Activated B cell treated with CpG ODN at 0.5 μM for 24 hours (primary cell): ENCODE results near the gene AGK. TPM values are rescaled to one million over a fixed set of nuclear protein-coding genes. Genes with fewer than 3 reads are reported as not detected.

Experiments
- ATAC-seq: fragments of 200-7000 bp; cut with Tn5 transposase; one replicate; pipeline ENCODE4 v1.10.0; 2021; ENCODE audit warnings: low read depth, mild to moderate bottlenecking, moderate library complexity
- CTCF ChIA-PET: fragments of 350-600 bp; sonication (Branson Sonifier 250); formaldehyde crosslinking; loops from one replicate; lab custom pipeline; 2021; ENCODE audit warnings: antibody characterized with exemption; lab: Charles Lee
- POLR2A ChIA-PET: fragments of 350-600 bp; sonication (Branson Sonifier 250); formaldehyde crosslinking; loops from one replicate; lab custom pipeline; 2021; ENCODE audit warnings: antibody characterized with exemption; lab: Charles Lee
- DNase-seq: peaks from one replicate; pipeline ENCODE4 v3.0.0; 2022
- H3K27ac Mint-ChIP-seq: one replicate; pipeline ENCODE4 v1.8.0; 2020; ENCODE audit warnings: mixed read lengths
- H3K27me3 Mint-ChIP-seq: one replicate; pipeline ENCODE4 v1.8.0; 2021; ENCODE audit warnings: mixed read lengths
- H3K36me3 Mint-ChIP-seq: one replicate; pipeline ENCODE4 v1.8.0; 2021; ENCODE audit warnings: low read depth, mixed read lengths
- H3K4me1 Mint-ChIP-seq: one replicate; pipeline ENCODE4 v1.8.0; 2021; ENCODE audit warnings: mixed read lengths
- H3K4me3 Mint-ChIP-seq: one replicate; pipeline ENCODE4 v1.8.0; 2020; ENCODE audit warnings: mild to moderate bottlenecking, mixed read lengths
- H3K9me3 Mint-ChIP-seq: one replicate; pipeline ENCODE4 v1.8.0; 2020; ENCODE audit warnings: mixed read lengths
- intact Hi-C: fragments of 100-400 bp; cut with micrococcal nuclease; formaldehyde crosslinking; loops from one replicate; pipeline ENCODE4 v1.15.1; 2024
- total RNA-seq: library from RNA; stranded (reverse); gene quantifications from 2 replicates; pipeline ENCODE4 v1.2.3, GENCODE V29; 2022
- TF ChIP-seq, protein P1 (sequence below): fragments of 200-600 bp; IDR thresholded peaks from one replicate; pipeline ENCODE4 v1.8.0; 2022; ENCODE audit warnings: antibody characterized with exemption, mild to moderate bottlenecking

AGK gene
- total RNA-seq, 1 donor from 2014 or later, result 39.3 TPM

DNA sequence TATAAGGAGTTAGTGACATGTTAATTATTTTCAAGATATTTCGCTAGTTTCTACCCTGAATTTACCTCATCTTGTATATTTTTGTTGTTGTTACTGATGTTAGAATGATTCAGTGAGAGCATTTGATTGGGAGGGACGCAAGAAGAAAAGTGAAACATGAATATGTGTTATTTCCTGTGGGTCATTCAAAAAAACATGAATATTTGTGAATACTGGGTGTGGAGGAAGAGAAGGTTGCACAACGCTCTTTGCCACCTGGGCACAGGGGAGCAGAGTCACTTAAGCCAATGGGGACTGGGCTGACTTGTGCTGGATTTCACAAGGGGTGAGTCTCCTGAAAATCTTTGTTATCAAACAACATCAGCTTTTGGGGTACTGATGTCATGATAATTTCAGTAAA is 39.5 kb downstream of the AGK start:
- ChIA-PET POLR2A (no interaction called here), CTCF (no interaction called here)
- Mint-ChIP-seq H3K4me1 (no peaks in the 10 kb centered on the region), H3K36me3 (peaks cover 38% of the 10 kb centered on the region), H3K9me3 (no peaks in the 10 kb centered on the region), H3K4me3 (no peak overlapping the region), H3K27me3 (no peaks in the 10 kb centered on the region), H3K27ac (no peak overlapping the region)
- DNase-seq (no peak), ATAC-seq (no peak)
- intact Hi-C loops, result no loop called here
- TF ChIP-seq, protein P1, sequence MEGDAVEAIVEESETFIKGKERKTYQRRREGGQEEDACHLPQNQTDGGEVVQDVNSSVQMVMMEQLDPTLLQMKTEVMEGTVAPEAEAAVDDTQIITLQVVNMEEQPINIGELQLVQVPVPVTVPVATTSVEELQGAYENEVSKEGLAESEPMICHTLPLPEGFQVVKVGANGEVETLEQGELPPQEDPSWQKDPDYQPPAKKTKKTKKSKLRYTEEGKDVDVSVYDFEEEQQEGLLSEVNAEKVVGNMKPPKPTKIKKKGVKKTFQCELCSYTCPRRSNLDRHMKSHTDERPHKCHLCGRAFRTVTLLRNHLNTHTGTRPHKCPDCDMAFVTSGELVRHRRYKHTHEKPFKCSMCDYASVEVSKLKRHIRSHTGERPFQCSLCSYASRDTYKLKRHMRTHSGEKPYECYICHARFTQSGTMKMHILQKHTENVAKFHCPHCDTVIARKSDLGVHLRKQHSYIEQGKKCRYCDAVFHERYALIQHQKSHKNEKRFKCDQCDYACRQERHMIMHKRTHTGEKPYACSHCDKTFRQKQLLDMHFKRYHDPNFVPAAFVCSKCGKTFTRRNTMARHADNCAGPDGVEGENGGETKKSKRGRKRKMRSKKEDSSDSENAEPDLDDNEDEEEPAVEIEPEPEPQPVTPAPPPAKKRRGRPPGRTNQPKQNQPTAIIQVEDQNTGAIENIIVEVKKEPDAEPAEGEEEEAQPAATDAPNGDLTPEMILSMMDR, result no peak

DNA sequence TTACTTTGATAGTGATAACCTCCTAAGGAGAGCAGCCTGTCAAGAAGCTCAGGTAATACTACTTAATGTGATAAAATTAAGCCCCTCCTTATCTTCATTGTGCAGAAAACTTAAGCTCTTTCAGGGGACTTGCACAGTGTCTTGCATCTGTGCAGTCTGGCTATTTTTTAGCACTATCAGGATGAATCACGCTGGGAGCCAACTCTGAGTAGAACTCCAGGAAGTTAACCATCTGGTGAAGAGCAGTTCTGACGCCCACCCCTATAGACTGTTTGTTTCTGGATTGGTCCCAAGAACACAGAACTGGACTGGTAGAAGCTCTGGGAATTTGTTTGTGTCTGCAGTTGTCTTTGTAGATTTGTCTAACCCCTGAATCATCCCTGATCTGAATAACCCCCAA is 41.9 kb downstream of the AGK start:
- H3K9me3 Mint-ChIP-seq, result no peaks in the 10 kb centered on the region
- no peak for DNase-seq
- no peak for ATAC-seq
- no peaks in the 10 kb centered on the region for H3K27me3 Mint-ChIP-seq
- no peak overlapping the region for H3K27ac Mint-ChIP-seq
- H3K36me3 Mint-ChIP-seq, result peaks cover 47% of the 10 kb centered on the region
- no peaks in the 10 kb centered on the region for H3K4me1 Mint-ChIP-seq
- TF ChIP-seq, protein P1, result no peak
- POLR2A ChIA-PET, result no interaction called here
- H3K4me3 Mint-ChIP-seq, result no peak overlapping the region
- CTCF ChIA-PET, result no interaction called here
- intact Hi-C loops, result no loop called here

DNA sequence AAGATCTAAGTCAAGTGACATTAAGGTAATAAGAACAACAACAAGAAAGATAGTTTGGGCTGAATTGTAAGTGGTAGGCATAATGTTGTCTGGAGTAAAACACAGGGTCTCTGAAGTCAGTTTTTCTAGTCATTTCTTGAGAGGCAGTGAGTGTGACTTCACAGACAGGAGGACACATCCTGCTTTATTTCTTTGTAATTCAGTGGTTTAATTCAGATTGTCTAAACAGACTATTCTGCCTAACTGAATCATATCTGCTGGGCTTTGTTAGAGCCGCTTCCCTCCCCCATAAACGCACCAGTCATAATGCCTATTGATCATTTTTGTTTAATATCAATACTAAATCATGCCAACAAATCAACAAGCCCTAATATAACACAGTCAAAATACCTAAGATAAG is 46.8 kb downstream of the AGK start:
- Mint-ChIP-seq H3K36me3 (peaks cover 54% of the 10 kb centered on the region), H3K9me3 (no peaks in the 10 kb centered on the region), H3K27me3 (no peaks in the 10 kb centered on the region), H3K27ac (no peak overlapping the region), H3K4me3 (no peak overlapping the region), H3K4me1 (no peaks in the 10 kb centered on the region)
- intact Hi-C loops, result no loop called here
- TF ChIP-seq, protein P1, result no peak
- ChIA-PET POLR2A (interaction anchor here (0.6 kb wide), 1 partner anchor 19 kb away, joined by 3 read pairs; no protein-coding TSS in a partner anchor), CTCF (no interaction called here)
- ATAC-seq (no peak), DNase-seq (no peak)

DNA sequence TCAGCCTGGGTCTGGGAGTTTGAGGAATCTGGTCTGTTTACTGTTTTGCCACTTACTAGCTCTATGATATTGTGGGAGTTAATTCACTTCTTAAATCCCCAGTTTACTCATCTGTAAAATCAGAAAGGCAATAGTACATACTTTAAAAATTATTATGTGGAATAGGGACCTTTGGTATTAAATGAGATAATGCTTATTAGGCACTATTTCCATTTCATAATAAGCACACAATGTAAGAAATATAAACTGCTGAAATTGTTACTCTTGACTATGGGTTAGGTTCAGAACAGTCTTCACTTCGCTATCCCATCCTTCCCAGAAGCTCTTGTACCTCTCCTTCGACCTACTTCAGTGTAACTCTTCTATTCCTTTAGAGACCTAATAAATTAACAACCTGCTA is 47.2 kb downstream of the AGK start:
- ChIA-PET CTCF (no interaction called here), POLR2A (interaction anchor here (0.6 kb wide), 1 partner anchor 18 kb away, joined by 3 read pairs; no protein-coding TSS in a partner anchor)
- Mint-ChIP-seq H3K36me3 (peaks cover 50% of the 10 kb centered on the region), H3K4me3 (no peak overlapping the region), H3K27ac (no peak overlapping the region), H3K4me1 (no peaks in the 10 kb centered on the region), H3K9me3 (no peaks in the 10 kb centered on the region), H3K27me3 (no peaks in the 10 kb centered on the region)
- intact Hi-C loops, result no loop called here
- DNase-seq, result no peak
- TF ChIP-seq, protein P1, result no peak
- no peak for ATAC-seq

DNA sequence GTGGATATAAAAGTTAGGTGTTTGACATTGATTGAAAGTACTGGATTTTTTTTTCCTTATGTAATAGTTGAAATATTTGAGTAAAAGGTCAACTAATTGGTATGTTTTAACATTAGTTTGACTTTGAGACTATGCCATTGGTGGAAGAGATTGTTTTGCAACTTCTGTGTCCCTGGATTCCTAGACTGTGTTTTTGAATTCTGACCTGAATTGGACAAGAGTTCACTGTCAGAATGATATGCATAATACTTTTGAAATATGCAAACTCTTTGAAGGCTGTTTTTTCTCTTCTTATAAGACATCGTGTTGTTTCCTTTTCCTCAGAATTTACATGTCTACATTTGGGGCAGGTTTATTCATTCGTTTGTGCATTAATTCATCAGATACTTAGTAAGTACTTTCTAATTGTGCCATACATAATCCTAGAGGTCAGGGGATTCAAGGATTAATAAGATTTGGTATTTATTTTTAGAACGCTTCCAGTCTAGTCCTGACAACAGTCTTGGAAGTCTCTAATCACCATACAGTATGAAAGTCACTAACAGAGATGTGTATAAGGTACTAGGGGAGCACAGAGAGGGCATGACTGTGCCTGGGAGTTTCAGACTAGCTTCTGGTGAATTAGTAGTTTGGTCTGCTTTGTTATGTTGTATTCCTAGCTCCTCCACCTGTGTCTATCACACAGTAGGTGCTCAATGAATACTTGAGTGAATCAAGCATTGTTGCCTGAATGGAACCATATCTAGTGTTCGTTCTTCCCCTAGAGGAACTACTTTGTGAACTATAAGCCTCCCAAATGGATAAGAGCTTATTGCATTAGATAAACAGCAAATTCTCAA is 49.2 kb downstream of the AGK start:
- H3K36me3 Mint-ChIP-seq, result peaks cover 46% of the 10 kb centered on the region
- ChIA-PET POLR2A (no interaction called here), CTCF (no interaction called here)
- no peaks in the 10 kb centered on the region for H3K27me3 Mint-ChIP-seq
- no peak overlapping the region for H3K4me3 Mint-ChIP-seq
- no peaks in the 10 kb centered on the region for H3K4me1 Mint-ChIP-seq
- TF ChIP-seq, protein P1, result no peak
- no peak for DNase-seq
- H3K9me3 Mint-ChIP-seq, result no peaks in the 10 kb centered on the region
- intact Hi-C loops, result no loop called here
- H3K27ac Mint-ChIP-seq, result no peak overlapping the region
- no peak for ATAC-seq
